GM19043 (cell line): ENCODE data around the gene CPZ.
"Not testable (repeated sequence)": the region's sequence is repeated elsewhere in the genome, so short reads cannot be mapped to it uniquely, and the experiment has no call there.

Source experiments
- ATAC-seq: cut with Tn5 transposase; IDR thresholded peaks from one replicate; pipeline ENCODE4 v1.9.1; 2021; ENCODE audit warnings: low read depth; ENCODE audit not compliant: unreplicated experiment

CPZ gene

GRCh38 chr4:8647626-8648025 lies 55.1 kb downstream of the CPZ start:
- no peak for ATAC-seq

GRCh38 chr4:8648296-8648695 lies 55.7 kb downstream of the CPZ start:
- ATAC-seq, result no peak

DNA sequence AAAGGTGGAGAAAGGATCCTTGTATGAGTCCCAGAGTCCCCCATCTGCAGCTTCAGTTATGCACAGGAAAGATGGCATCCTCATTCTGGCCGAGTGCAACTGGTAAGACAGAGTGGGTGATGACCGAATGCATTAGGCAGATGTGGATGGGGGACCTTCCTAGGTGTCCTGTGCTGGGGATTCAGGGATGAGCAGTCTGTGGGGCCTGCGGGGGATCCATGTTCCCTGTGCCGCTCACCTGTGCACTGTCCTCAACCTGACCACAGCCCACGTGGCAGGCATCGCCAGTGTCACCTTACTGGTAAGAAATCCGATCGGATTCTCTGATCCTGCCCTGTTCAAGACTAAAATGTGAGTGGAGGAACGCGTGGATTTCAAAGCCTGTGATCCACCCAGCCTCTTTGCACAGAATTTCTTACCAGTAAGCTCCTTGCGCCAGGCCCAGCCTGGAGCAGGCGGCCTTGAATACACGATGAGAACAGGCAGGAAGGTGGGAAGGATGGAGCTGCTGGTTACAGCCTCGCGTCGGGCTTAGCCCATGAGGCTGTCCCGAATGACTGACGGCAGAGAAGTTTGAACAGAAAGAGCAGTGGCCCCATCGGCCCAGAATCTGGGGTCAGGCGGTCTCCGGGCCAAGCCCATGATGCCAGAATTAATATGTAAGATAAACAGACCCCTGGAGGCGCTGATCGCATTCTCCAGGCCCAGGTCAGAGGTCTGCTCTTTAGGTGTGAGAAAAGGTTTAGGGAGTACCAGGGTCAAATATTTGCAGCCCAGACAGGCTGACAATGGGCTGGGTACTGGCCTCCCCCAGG lies 56.5 kb downstream of the CPZ start:
- ATAC-seq, result no peak

GRCh38 chr4:8649631-8650361 lies 57.2 kb downstream of the CPZ start:
- no peak for ATAC-seq

DNA sequence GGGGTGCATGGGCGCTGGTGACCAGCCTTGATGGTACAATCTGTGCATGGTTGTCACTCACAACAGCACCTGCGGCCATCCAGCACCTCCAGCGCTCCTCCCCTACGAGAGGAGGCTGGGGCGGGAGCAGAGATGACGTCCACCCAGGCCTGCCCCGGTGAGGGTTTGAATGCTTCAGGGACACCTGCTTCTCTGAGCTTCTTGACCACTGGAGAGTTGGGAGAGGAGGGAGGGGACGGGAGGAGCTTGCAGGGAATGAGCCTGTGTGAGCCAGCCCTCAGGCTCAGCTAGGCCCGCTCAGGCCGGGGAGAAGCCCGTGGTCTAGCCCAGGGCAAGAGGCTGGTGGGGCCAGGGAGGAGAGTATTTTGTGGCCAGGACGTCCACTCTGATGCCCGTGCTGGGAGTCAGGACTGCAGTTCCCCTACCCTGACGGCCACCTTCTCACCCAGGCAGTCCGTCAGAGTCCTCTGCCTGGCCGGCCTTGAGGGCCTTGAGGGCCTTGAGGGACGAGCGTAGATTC lies 59.2 kb downstream of the CPZ start:
- no peak for ATAC-seq

- ATAC-seq, result no peak
These were observed 59.9 kb downstream of the CPZ start for GRCh38 chr4:8652181-8653078.

GRCh38 chr4:8653326-8654000 lies 60.9 kb downstream of the CPZ start:
- no peak for ATAC-seq

- ATAC-seq, result not testable (repeated sequence)
These were observed 61.6 kb downstream of the CPZ start for GRCh38 chr4:8654139-8654538.

DNA sequence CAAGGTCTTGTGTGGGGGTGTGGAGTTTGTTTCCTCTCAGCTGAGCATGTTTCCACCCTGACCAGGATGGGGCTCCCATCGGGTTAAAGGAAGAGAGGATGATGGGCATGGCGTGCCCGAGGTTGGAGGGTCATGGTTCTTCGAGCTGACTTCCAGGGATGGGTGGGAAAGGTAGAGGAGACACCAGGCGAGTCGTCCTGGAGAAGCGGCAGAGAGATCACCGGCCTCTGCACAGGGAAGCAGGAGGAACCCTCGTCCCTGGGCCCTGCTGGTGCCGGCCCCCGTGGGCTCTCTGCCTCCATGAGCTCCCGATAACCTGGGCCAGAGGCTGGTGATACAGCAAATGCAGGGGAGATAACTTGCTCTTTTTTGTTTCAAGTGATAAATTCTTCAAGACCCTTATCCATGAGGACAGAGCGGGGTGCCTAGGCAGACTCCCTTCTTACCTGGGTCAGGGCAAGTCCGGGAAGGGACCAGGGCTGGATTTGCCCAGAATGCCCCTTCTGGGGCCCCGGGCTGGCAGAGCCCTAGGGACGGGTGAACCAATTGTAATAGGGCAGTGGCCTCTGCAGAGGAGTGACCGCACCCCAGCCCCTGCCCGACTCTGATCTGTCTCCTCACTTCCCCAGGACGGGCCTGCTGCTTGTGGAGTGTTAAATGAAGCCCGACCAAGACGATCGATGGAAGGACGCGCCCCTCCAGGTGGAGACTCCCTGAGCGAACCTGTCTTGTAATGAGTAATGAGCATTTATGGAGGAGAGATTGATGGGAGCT lies 63.0 kb downstream of the CPZ start:
- ATAC-seq, result no peak

- ATAC-seq, result no peak
These were observed 63.6 kb downstream of the CPZ start for GRCh38 chr4:8656185-8656517.

DNA sequence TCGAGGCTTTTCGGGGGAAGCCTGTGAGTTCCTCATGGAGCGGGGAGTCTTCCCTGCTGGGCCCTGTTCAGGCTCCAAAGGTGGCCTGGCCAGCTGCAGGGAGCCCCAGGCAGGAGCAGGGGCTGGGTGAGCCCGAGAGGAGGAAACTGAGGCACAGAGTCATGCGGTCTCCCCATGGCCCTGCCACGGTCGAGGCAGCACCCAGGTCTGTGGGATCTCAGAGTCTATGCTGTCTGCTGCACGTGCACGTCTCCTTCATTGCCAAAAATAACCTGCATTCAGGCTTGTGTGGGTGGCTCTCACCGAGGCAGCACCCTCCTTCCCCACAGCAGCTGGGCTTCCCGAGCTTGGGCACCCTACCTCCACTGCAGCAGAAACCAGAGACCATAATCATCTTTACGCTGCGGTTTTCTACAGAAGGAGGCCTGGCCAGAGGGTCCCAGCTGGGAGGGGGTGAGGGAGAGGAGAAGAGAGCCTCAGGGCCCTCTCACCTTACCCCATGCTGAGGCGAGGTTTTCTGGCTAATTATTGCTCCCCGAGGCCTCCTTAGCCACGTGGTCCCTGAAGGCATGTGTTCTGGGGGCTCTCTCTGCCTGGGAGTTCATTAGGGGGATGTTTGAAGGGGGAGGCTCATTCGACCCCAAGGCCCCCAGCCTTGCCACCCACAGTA lies 64.3 kb downstream of the CPZ start:
- no peak for ATAC-seq

DNA sequence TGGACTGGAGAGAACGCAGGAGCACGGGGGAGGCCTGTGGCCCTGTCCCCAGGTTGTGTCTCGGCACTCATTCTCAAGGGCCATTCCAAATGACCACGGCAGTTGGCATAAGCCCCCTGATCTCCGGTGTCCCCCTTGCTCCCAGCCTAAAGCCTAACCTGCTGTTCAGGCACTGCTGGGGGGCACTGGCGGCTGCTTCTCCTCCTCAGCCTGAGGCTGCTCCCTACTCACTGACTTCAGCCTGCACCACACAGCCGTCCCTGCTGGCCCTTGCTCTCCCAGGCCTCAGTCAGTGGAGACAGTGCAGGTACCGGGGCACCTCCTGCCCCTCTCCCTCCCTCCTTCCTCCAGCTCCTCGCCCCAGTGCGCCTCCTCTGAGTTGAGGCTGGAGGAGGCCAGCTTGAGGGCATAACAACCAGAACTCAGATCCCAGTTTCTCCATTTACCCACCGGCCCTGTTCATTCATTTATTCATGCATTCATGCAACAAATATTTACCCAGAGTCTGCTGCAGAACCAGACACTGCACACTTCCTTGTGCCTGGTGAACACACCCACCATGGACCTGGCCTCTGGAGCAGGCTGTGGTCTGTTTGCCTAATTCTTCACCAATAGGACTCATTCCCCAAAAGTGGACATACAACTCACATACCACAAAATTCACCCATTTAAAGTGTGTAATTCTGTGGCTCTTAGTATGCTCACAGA lies 65.0 kb downstream of the CPZ start:
- no peak for ATAC-seq

DNA sequence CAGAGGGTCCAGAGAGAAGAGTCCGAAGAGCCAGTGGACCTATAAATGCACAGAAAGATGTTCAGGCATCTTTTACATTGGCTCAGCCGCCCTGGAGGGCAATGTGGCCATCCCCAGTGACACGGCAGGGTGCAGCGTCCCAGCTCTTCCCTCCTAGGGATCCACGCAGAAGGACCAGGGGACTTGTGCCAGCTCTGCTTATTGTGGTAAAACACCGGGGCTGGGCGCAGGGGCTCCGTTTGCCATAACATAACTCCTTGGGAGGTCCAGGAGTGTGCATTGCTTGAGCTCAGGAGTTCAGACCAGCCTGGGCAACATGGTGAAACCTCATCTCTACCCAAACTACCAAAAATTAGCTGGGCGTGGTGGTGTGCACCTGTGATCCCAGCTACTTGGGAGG lies 70.2 kb downstream of the CPZ start:
- no peak for ATAC-seq

DNA sequence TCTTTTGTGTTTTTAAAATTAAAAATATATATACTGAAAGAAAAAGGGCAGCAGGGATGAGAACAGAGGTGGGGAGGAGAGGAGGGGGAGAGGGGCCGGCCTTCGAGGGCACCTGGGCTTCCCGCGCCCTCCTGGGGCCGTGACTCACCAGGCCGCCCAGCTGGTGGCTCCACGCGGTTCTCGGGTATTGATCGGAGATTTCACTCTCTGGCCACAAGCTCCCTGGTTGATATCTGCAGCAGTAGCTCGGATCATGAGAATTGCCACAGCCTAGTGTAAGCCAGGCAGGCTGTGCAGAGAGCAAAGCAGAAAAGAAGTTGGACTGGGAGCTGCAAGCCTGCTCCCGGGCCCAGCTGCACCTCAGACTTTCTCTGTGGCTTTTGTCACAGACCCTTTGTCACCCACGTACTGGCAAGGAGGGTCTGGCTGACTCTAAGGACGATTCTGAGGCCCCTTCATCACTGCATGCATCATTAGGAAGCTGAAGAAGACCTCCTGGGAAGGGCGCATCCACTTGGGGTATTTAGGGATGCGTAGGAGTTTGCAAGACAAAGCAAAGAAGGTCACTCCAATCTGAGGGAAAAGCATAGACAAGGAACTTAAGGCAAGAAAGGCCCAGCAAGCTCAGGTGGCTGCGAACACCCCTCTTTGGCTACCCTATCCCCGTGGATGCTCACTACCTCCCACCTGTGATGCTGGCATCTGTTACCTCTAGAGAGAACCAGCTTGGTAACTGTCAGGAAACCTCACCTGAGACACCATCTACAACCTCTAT lies 71.7 kb downstream of the CPZ start:
- no peak for ATAC-seq

DNA sequence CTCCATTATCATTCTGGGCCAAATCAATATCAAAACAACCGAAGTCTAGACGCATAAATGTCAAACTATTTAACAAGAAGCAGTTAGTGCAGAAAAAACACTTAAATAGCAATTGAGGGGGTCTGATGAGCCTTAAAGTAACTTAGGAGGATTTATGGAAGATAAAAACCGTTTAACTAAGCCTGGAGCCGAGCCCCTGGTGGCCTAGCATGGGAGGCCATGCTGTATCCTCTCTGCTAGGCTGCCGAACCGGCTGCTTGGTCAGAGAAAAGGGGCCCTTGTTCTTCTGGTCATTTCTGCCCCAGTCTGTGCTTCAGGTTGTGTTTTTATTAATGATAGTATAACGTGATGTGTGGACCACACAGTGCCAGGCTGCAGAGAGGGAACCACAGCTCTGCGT lies 72.4 kb downstream of the CPZ start:
- no peak for ATAC-seq

DNA sequence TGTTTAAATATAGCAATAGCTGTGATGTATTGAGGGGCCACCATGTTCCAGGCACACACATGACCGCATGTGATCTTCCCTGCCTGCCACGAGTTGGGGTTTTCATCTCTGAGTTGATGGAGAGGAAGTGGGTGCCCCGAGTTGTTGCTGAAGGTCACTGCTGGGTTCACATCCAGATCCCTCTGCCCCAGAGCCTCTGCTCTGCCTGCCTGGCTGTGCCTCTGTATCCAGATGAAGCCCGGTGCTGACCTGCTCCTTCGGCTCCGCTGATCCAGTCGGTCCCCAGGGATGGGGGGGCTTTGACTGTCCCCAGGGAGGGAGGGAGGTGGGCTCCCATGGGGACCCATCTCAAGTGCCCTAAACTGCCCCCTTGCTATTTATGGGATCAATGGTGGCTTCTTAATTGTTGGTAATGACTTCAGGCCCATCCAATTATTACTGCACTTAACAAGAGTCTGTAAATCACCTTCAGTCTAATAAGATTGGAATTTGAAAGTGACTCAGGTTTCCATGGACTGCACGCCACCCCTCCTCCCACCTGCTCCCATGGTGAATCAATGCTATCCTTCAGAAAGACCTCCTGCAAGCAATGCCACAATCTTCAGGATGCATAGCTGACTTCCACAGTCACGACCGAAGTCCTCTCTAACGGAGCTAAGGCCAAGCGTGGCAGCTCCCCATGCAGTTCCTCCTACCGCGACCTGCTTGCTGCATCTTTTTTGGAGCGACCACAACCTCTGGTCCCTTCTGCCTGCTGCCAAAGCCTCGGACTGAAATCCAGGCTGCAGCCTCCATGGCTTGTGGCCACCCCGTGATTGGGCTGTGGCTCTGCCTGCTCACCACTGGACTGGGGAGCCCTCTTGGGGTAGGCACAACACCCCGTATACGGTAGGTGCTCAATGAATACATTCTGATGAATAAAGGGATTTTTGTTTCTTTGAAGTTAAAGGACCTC lies 73.1 kb downstream of the CPZ start:
- no peak for ATAC-seq

GRCh38 chr4:8666581-8666980 lies 74.0 kb downstream of the CPZ start:
- no peak for ATAC-seq
